HEK293 (cell line): ENCODE measurements around the gene KLHL29.

Source experiments
- CTCF ChIA-PET: fragments of 350-600 bp; formaldehyde crosslinking; extraction: SDS; loops from one replicate; lab custom pipeline; 2021; ENCODE audit warnings: antibody characterized with exemption; lab: Yijun Ruan, JAX
- POLR2A ChIA-PET: fragments of 300-600 bp; formaldehyde crosslinking; extraction: SDS; loops from one replicate; lab custom pipeline; 2020; ENCODE audit warnings: antibody characterized with exemption, inconsistent platforms; lab: Yijun Ruan, JAX
- H3K27ac ChIP-seq: fragments of 200-500 bp; sonication (Bioruptor generic); 2 replicates; pipeline ENCODE4 v1.5.1; 2014; ENCODE audit warnings: low read depth, low read length, control low read depth, inconsistent platforms; ENCODE audit errors: extremely low read depth
- H3K36me3 ChIP-seq, 2 experiments: fragments of 200-500 bp in 1 of 2; sonication (Bioruptor generic) in 1 of 2; 1 replicate in 1 of 2; 2 replicates in 1 of 2; pipeline ENCODE4 v1.5.1; 2014 to 2017; ENCODE audit warnings: inconsistent platforms in 2 of 2, low read length in 2 of 2; ENCODE audit not compliant: control insufficient read depth in 2 of 2, insufficient read depth in 1 of 2
- H3K4me1 ChIP-seq: fragments of 200-500 bp; sonication (Bioruptor generic); 2 replicates; pipeline ENCODE4 v1.5.1; 2014; ENCODE audit warnings: mild to moderate bottlenecking, low read length, inconsistent platforms; ENCODE audit not compliant: control insufficient read depth, insufficient read depth
- H3K4me3 ChIP-seq: 2 replicates; pipeline ENCODE4 v1.5.1; 2011; ENCODE audit warnings: low read depth, mild to moderate bottlenecking, control low read depth, low read length, moderate library complexity
- H3K9me3 ChIP-seq: fragments of 200-500 bp; sonication (Bioruptor generic); 2 replicates; pipeline ENCODE4 v1.5.1; 2014; ENCODE audit warnings: low read depth, low read length, inconsistent platforms; ENCODE audit not compliant: control insufficient read depth, insufficient read depth
- GLI2 ChIP-seq: fragments of 450-650 bp; formaldehyde crosslinking; IDR thresholded peaks from 2 replicates; pipeline ENCODE4; 2017; ENCODE audit warnings: missing biosample characterization, missing genetic modification characterization, low read depth, borderline replicate concordance
- KLF10 ChIP-seq: fragments of 450-650 bp; IDR thresholded peaks from 2 replicates; pipeline ENCODE4 v1.5.1; 2018; ENCODE audit warnings: missing biosample characterization, mild to moderate bottlenecking, missing genetic modification characterization
- MZF1 ChIP-seq: fragments of 450-650 bp; formaldehyde crosslinking; IDR thresholded peaks from 2 replicates; pipeline ENCODE4 v1.5.1; 2017; ENCODE audit warnings: missing biosample characterization, missing genetic modification characterization, borderline replicate concordance
- SCRT2 ChIP-seq: fragments of 450-650 bp; formaldehyde crosslinking; IDR thresholded peaks from 2 replicates; pipeline ENCODE4 v1.5.1; 2016; ENCODE audit warnings: missing biosample characterization, missing genetic modification characterization
- ZFHX2 ChIP-seq: fragments of 450-650 bp; formaldehyde crosslinking; conservative IDR thresholded peaks from 2 replicates; pipeline ENCODE4 v1.5.1; 2016; ENCODE audit warnings: missing biosample characterization, missing genetic modification characterization
- ZIC2 ChIP-seq: fragments of 450-650 bp; formaldehyde crosslinking; IDR thresholded peaks from 2 replicates; pipeline ENCODE4 v1.5.1; 2016; ENCODE audit warnings: missing biosample characterization, missing genetic modification characterization
- ZNF16 ChIP-seq: fragments of 450-650 bp; formaldehyde crosslinking; IDR thresholded peaks from 2 replicates; pipeline ENCODE4 v1.5.1; 2016; ENCODE audit warnings: low read depth, missing biosample characterization, missing genetic modification characterization
- ZNF274 ChIP-seq, 2 experiments: fragments of 200-500 bp in 1 of 2; fragments of 450-650 bp in 1 of 2; sonication (Bioruptor generic) in 1 of 2; formaldehyde crosslinking in 1 of 2; IDR thresholded peaks; 2 replicates each; pipeline versions ENCODE4 v1.5.1 to v1.6.1; 2014 to 2016; ENCODE audit warnings: borderline replicate concordance in 1 of 2, inconsistent platforms in 1 of 2, low read length in 1 of 2, missing biosample characterization in 1 of 2, missing genetic modification characterization in 1 of 2
- ZNF302 ChIP-seq: fragments of 450-650 bp; formaldehyde crosslinking; IDR thresholded peaks from 2 replicates; pipeline ENCODE4 v1.5.1; 2016; ENCODE audit warnings: missing biosample characterization, missing genetic modification characterization, low read depth
- ZNF404 ChIP-seq: fragments of 450-650 bp; formaldehyde crosslinking; IDR thresholded peaks from 2 replicates; pipeline ENCODE4 v1.5.1; 2017; ENCODE audit warnings: missing biosample characterization, missing genetic modification characterization
- ZNF585B ChIP-seq: fragments of 450-650 bp; formaldehyde crosslinking; IDR thresholded peaks from 2 replicates; pipeline ENCODE4 v1.5.1; 2016; ENCODE audit warnings: missing biosample characterization, missing genetic modification characterization
- ZNF670 ChIP-seq: fragments of 450-650 bp; formaldehyde crosslinking; IDR thresholded peaks from 2 replicates; pipeline ENCODE4 v1.5.1; 2016; ENCODE audit warnings: missing biosample characterization, missing genetic modification characterization, low read depth
- ZNF837 ChIP-seq: fragments of 450-650 bp; formaldehyde crosslinking; IDR thresholded peaks from 2 replicates; pipeline ENCODE4 v1.5.1; 2016; ENCODE audit warnings: missing biosample characterization, missing genetic modification characterization
- TF ChIP-seq, protein P1 (sequence below): fragments of 450-650 bp; formaldehyde crosslinking; IDR thresholded peaks from 2 replicates; pipeline ENCODE4 v1.5.1; 2016; ENCODE audit warnings: missing biosample characterization, missing genetic modification characterization
- TF ChIP-seq, protein P2 (sequence below): fragments of 450-650 bp; formaldehyde crosslinking; IDR thresholded peaks from 2 replicates; pipeline ENCODE4 v1.5.1; 2016; ENCODE audit warnings: missing biosample characterization, missing genetic modification characterization
- TF ChIP-seq, protein P3 (sequence below): fragments of 450-650 bp; formaldehyde crosslinking; IDR thresholded peaks from 2 replicates; pipeline ENCODE4 v1.5.1; 2016; ENCODE audit warnings: missing biosample characterization, missing genetic modification characterization

The KLHL29 gene

DNA sequence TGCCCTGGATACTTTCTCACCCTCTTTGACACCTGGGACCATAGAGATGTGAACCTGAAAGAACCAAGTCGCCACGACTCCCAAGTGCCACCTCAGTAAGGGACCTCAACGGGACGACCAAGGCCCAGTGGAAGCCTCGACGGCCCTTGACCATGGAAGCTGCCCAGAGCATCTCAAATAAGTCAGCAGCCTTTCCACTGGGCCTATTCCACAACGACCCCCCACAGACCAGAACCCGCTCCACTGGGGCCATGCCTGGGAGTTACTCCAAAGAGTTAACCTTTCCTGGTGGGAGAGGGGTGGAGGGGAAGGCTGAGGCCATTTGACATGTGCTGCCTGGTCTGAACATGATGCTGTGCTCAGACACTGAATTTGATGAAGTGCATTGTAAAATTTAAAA lies 146.9 kb downstream of the KLHL29 start:
- Histone ChIP-seq H3K27ac (no peak overlapping the region), H3K36me3 (no peaks in the 10 kb centered on the region), H3K4me3 (no peak overlapping the region), H3K9me3 (no peaks in the 10 kb centered on the region), H3K4me1 (no peaks in the 10 kb centered on the region)
- no peak for TF ChIP-seq ZNF837 (tag by site-specific recombination)
- ChIA-PET POLR2A (no interaction called here), CTCF (no interaction called here)

DNA sequence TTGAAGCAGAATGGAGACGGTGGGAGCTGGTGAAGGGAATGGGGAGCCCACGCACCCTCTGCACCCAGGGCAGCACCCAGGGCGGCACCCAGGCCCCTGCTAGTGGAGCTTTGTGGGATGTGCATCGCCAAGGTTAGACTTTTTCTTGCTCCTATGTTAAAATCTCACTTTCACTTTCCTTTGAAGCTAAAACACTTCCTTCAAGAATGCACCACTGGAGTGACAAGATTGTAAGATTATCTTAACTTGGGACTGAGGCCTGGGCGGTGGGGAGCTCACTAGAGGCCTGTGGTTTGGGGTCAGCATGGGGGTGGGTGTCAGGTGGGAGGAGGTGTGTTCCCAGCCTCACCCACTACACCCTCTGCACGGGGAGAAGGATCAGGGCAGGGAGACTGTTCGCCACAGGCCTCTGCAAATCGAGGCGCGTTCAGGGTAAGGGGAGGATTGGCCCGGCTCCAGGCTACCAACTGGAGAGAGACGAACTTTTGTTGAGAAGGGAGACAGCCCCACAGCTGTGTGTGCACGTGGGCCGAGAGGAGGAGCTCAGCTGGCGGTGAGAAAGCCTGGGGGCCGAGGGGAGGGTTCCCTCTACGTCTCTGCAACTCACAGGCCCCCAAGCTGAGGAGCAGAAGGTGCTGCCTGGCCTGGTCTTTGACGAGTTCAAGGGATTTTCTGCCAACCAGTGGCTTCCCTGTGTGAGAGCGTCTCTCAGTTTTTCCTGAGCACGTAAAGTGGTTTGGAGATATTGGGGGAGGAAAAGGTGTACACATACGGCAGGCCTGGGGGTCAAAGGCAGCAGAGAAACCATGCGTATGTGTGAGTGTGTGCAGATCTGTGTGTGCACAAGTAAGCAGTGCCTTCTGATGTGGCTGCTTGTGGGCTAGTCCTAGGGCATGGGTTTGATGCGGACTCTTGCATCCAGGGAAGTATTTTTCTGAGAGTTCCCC lies 147.7 kb downstream of the KLHL29 start:
- Histone ChIP-seq H3K4me3 (no peak overlapping the region), H3K27ac (no peak overlapping the region)
- CTCF ChIA-PET, result interaction anchor here (0.6 to 1.8 kb wide), 3 partner anchors 11 to 181 kb away, joined by 3 to 7 read pairs (median 4); no protein-coding TSS in a partner anchor
- POLR2A ChIA-PET, result no interaction called here
- no peak for TF ChIP-seq ZNF585B (tag by site-specific recombination)
- TF ChIP-seq ZFHX2 (tag by site-specific recombination), result peak; percentile 59
- TF ChIP-seq, all 188 proteins: peak for 1
- Histone ChIP-seq H3K4me1 (no peaks in the 10 kb centered on the region), H3K9me3 (no peaks in the 10 kb centered on the region), H3K36me3 (no peaks in the 10 kb centered on the region)

DNA sequence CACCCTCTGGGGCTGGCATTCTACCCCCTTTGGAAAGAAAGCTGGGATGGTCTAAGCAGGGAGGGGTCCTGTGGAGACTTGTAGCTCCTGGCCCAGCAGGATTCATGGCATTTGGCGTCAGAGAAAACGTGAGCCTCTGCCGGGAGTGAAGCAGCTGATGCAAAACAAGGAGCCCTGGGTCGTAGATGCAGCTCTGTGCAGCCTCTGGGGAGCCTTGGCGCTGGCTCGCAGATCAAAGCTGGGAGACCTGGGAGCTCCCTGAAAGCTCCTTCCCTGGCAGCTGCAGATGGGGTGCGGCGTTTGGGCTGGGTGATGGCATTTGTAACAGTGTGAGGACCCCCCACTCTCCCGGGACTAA lies 148.3 kb downstream of the KLHL29 start:
- CTCF ChIA-PET, result interaction anchor here (0.8 to 1.8 kb wide), 2 partner anchors 12 to 45 kb away, joined by 4 to 7 read pairs; no protein-coding TSS in a partner anchor
- no peaks in the 10 kb centered on the region for H3K9me3 ChIP-seq

DNA sequence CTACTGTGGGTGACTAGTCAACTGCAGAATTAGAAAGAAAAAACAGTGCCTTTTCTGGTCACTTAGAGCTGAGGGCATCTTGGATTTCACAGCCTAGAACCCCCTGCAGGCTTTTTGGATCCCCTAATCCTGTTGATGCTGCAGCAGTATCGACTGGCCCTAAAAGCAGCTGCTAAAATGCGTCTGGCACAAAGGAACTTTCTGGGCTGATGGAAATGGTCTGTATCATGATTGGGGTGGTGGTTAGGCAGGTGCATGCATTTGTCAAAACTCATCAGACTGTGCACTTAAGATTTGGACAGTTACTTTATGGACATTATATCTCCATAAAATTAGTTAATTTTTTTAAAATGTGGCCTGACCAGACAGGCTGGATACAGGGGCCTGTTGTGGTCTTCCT lies 149.8 kb downstream of the KLHL29 start:
- H3K4me1 ChIP-seq, result no peaks in the 10 kb centered on the region
- no peaks in the 10 kb centered on the region for H3K9me3 ChIP-seq
- TF ChIP-seq MZF1 (tag by site-specific recombination) (no peak), ZNF274 (IDR thresholded peaks at IDR 0.05; ENCODE audit: low read length) (no peak), ZNF274 (tag by site-specific recombination; IDR thresholded peaks at IDR 0.05; ENCODE audit: borderline replicate concordance) (no peak), GLI2 (tag by site-specific recombination) (no peak), SCRT2 (tag by site-specific recombination) (no peak), KLF10 (tag by site-specific recombination) (no peak), ZNF302 (tag by site-specific recombination) (no peak), ZNF585B (tag by site-specific recombination) (no peak), ZNF16 (tag by site-specific recombination) (no peak), ZNF670 (no peak)
- TF ChIP-seq, protein P1, sequence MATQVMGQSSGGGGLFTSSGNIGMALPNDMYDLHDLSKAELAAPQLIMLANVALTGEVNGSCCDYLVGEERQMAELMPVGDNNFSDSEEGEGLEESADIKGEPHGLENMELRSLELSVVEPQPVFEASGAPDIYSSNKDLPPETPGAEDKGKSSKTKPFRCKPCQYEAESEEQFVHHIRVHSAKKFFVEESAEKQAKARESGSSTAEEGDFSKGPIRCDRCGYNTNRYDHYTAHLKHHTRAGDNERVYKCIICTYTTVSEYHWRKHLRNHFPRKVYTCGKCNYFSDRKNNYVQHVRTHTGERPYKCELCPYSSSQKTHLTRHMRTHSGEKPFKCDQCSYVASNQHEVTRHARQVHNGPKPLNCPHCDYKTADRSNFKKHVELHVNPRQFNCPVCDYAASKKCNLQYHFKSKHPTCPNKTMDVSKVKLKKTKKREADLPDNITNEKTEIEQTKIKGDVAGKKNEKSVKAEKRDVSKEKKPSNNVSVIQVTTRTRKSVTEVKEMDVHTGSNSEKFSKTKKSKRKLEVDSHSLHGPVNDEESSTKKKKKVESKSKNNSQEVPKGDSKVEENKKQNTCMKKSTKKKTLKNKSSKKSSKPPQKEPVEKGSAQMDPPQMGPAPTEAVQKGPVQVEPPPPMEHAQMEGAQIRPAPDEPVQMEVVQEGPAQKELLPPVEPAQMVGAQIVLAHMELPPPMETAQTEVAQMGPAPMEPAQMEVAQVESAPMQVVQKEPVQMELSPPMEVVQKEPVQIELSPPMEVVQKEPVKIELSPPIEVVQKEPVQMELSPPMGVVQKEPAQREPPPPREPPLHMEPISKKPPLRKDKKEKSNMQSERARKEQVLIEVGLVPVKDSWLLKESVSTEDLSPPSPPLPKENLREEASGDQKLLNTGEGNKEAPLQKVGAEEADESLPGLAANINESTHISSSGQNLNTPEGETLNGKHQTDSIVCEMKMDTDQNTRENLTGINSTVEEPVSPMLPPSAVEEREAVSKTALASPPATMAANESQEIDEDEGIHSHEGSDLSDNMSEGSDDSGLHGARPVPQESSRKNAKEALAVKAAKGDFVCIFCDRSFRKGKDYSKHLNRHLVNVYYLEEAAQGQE, result no peak
- TF ChIP-seq, protein P2, sequence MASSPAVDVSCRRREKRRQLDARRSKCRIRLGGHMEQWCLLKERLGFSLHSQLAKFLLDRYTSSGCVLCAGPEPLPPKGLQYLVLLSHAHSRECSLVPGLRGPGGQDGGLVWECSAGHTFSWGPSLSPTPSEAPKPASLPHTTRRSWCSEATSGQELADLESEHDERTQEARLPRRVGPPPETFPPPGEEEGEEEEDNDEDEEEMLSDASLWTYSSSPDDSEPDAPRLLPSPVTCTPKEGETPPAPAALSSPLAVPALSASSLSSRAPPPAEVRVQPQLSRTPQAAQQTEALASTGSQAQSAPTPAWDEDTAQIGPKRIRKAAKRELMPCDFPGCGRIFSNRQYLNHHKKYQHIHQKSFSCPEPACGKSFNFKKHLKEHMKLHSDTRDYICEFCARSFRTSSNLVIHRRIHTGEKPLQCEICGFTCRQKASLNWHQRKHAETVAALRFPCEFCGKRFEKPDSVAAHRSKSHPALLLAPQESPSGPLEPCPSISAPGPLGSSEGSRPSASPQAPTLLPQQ (tag by site-specific recombination), result no peak
- no peak overlapping the region for H3K27ac ChIP-seq
- POLR2A ChIA-PET, result no interaction called here
- H3K36me3 ChIP-seq, result no peaks in the 10 kb centered on the region
- CTCF ChIA-PET, result no interaction called here
- H3K4me3 ChIP-seq, result no peak overlapping the region

More for the DNA sequence above, 148.3 kb downstream of the KLHL29 start:
- no peak for TF ChIP-seq MZF1 (tag by site-specific recombination)
- no peak for TF ChIP-seq ZFHX2 (tag by site-specific recombination)
- TF ChIP-seq ZNF404, result no peak
- TF ChIP-seq ZIC2, result peak; percentile 76
- TF ChIP-seq, protein P3, sequence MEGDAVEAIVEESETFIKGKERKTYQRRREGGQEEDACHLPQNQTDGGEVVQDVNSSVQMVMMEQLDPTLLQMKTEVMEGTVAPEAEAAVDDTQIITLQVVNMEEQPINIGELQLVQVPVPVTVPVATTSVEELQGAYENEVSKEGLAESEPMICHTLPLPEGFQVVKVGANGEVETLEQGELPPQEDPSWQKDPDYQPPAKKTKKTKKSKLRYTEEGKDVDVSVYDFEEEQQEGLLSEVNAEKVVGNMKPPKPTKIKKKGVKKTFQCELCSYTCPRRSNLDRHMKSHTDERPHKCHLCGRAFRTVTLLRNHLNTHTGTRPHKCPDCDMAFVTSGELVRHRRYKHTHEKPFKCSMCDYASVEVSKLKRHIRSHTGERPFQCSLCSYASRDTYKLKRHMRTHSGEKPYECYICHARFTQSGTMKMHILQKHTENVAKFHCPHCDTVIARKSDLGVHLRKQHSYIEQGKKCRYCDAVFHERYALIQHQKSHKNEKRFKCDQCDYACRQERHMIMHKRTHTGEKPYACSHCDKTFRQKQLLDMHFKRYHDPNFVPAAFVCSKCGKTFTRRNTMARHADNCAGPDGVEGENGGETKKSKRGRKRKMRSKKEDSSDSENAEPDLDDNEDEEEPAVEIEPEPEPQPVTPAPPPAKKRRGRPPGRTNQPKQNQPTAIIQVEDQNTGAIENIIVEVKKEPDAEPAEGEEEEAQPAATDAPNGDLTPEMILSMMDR (tag by site-specific recombination), result no peak
- POLR2A ChIA-PET, result no interaction called here
- Histone ChIP-seq H3K27ac (no peak overlapping the region), H3K4me1 (no peaks in the 10 kb centered on the region), H3K4me3 (no peak overlapping the region), H3K36me3 (no peaks in the 10 kb centered on the region)
